Fibroblast of skin of scalp (primary cell): ENCODE results near the gene RRP36.

Source experiments
- DNase-seq: peaks from one replicate; pipeline ENCODE4 v3.0.0-alpha.2; 2013

RRP36 gene

DNA sequence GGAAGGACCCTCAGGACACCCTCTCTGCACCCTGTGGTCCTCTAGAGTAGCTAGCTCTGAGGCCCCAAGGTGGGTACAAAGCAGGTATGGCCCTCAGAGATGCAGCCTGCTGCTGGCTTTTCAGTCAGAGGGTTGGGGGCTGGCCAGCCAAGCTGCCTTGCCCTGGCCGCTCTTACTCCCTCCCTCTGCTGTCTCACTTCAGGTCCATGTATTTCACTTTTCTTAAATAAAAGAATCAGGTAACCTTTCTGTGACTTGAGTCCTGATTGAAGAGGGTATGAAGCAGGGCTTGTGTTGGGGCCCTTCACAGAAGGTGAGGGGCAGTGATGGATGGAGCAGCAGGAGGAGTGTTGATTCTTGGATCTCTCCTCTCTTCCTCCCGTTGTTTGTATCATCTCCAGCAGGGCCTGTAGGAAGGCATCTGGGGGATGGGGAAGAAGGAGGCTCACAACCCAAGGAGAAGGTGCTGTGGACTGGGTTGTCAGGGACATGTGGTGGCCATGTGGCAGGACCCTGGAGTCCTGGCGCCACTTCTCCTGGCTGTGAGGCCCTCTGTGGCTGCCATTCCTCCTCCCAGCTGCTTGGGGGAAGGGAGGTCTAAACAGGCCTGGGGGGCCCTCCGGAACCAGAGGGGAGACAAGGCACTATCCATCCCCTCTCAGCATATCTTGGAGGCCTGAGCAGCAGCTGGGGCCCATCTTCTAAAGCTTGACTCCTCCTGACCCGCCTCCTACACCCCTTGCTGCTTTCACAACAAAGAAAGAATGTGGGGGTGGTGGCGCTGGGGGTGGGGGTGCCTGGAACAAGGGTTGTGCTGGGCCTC lies 53.6 kb downstream of the RRP36 start:
- DNase-seq = peak; percentile 93

DNA sequence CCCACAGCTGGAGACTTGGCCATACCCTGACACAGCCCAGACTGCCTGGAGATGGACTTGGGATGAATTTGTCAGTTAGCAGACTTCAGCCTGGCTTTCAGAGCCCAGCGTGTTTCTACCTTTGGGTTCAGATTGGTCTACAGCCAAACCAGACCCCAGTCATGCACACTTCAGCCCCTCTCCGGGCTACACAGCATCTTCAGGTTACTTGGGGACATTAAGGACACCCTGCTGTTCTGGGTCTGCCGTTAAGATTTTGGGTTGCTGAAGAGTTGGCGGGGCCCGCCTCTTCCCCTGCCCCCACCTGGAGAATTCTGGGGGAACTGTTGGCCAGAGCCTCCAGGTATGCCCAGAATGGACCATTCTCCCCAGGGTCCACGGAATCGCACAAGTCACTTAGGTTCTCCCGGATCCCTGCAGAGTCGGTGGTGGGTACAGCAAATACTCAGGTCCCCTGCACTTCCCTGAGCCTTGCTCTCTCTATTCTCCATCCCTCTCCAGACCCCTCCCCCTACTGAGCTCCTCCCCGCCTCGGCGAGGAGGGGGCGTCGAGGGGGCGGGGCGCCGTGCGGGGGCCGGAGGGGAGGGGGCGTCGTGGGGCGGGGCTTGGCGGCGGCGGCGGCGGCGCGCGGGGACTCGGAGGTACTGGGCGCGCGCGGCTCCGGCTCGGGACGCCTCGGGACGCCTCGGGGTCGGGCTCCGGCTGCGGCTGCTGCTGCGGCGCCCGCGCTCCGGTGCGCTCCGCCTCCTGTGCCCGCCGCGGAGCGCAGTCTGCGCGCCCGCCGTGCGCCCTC lies 54.4 kb downstream of the RRP36 start, which contains the start of gene PTK7:
Gene PTK7 (plus strand): TSS at position 645 of the 794 bp plus-strand sequence. CDS start 175 bp downstream, outside the sequence.
- DNase-seq = peak; percentile 86

DNA sequence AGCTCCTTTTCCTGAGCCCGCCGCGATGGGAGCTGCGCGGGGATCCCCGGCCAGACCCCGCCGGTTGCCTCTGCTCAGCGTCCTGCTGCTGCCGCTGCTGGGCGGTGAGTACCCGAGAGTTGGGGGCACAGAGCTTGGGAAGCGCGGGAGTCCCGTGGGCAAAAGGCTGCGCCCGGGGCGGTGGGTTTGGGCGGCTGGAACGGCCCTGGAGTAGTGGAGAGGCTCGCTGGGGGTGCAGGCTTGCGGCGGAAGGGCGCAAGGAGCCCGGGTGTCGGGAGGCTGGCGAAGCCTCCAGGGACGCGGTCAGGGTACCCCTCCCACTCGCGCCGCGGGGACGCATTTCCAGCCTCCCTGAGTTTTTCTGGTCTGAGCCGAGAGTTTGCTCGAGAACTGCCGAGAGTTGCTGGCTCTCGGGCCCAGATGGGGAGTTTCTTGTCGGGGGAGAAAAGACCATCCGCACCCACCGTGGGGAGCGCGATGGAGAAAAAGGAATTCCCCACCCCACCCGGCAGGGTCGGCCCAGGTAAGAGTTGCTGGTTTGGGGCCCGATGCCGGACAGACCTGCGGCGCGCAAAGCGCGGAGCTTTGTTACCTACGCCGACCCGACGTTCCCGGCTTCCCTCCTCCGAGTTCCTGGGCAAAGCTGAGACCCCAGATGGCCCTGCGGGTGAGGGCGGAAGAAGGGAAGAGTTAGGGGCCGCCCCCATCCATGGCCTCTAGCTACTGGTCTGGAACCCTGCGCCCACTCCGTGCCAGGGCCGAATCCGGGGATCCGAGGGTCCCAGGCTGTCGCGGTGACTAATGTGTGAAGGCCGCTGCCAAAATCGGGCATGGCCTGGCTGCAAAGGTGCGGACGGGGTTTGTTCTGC lies 55.3 kb downstream of the RRP36 start:
- DNase-seq = peak; percentile 61

DNA sequence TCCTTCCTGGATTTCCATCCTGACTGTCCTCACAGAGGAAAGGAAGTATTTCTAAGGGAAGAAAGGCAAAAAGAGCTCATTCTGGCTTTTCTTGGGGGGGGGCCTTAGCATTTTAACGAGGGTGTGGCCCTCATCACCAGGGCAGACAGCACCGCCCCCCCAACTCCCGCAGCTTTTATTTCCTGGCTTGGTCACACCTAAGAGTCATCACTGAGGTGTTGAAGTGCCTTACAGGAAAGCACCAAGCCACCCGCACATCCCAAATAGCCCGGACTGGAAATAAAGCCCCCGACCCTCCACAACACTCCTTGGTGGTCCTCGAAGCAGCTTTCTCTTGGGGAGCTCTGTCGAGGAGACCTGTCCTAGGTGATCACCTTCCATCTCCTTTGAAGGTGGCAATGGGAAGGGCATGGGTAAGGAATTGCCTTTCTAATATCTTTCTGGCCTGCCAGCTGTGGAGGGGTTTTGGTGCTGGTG lies 55.9 kb downstream of the RRP36 start:
- DNase-seq = no peak

DNA sequence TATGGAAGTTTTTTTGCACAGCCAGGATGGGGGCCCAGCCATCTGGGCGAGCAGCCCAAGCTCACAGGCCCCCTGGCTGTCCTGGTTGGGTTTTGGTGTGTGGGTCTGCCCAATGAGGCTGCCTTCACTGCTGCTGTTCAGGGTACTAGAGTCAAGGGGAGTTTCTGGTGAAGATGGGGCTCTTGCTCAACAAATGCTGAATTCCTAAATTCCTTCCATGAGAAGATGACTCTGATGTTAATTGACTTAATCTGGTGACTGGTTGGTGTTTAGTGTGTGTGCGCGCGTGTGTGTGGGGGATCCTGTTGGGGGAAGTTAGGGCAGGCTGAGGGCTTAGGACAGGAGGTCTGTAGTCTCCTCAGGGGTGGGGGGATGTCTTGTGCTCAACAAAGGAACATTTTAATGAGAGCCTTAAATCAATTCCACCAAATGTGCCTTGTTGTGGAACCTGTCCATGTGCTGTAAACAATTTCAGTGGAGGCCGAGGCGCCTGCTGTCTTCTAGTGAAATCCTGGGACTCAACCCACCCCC lies 56.6 kb downstream of the RRP36 start:
- peak; percentile 85 for DNase-seq

DNA sequence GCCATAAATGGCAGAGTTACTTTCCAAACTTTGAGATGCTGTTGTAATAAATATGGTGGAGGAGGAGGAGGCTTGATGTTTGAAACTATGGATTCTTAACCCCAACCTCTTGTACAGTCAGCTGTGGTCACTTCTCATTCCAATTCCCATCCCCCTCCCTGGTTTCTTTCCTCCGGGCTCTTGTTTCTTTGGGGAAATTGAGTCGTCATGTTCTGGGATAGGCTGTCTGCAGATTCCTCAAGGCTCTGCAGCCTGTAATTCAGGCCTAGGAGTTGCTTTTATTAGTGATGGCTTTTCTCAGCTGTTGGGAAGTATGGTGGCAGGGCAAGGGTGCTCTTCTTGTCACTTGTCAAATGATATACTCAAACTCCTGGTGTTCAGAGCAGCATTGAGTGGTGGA lies 57.3 kb downstream of the RRP36 start:
- DNase-seq = peak; percentile 95
